Measurements from ENCODE around the gene ENDOU. TPM values are rescaled to one million over a fixed set of nuclear protein-coding genes. Genes with fewer than 3 reads are reported as not detected.
A peak's percentile ranks its signal among the peaks of the same experiment; 100 is the strongest.
"Not testable (repeated sequence)": the region's sequence is repeated elsewhere in the genome, so short reads cannot be mapped to it uniquely, and the experiment has no call there.

The ENDOU gene
- total and polyA plus RNA-seq, 4 experiments from 2014 or later: not detected

DNA sequence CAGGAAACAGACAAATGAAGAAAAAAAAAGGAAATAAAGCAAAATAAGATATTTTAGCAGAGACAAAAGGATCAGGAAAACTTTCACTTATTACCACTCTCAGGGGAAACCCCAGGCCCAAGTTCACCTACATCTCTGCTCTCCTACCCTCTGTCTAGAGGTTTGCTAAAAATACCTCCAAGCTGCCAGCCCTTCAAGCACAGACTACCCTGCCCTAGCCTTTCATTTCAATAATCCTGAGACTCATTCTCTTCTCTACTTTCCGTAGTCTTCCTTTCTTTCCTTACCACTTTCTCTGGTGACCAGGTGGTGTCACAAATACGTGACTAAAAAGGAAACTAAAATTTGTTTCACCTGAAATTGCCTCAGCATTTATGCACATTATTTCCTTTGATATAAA, 53.2 kb downstream of the ENDOU start:
- H3K27me3 Mint-ChIP-seq: no peaks in the 10 kb centered on the region
- H3K9me3 Mint-ChIP-seq: peaks cover 0 to 2% (median 0%) of the 10 kb centered on the region in 8 donors
- H3K9me3 ChIP-seq (ENCODE audit: control insufficient read depth in 1 of 2, low read length in 2 of 2): no peaks in the 10 kb centered on the region
- CTCF ChIA-PET (ENCODE audit: partially characterized antibody): no interaction called here
- no peak overlapping the region for H3K4me3 Mint-ChIP-seq
- H3K4me1 Mint-ChIP-seq: peaks cover 9 to 21% (median 13%) of the 10 kb centered on the region in 4 donors
- intact Hi-C loops (cut with micrococcal nuclease): no loop called here
- H3K27ac ChIP-seq (ENCODE audit: low read depth, low read length): no peak overlapping the region
- peaks cover 56 to 75% of the 10 kb centered on the region in 2 donors for H3K36me3 Mint-ChIP-seq
- no peaks in the 10 kb centered on the region for H3K4me1 ChIP-seq (ENCODE audit: insufficient read depth, low read length)
- peak overlapping the region in 4 of 7 donors; percentile 14 to 54 (median 44) for H3K27ac Mint-ChIP-seq
- DNase-seq: no peak
- peaks cover 10% of the 10 kb centered on the region for H3K36me3 ChIP-seq (ENCODE audit: insufficient read depth, low read length)
- H3K27me3 ChIP-seq (ENCODE audit: insufficient read depth, low read length): no peaks in the 10 kb centered on the region
- POLR2A ChIA-PET (ENCODE audit: partially characterized antibody): no interaction called here
- no peak overlapping the region for H3K4me3 ChIP-seq (ENCODE audit: low read length in 2 of 2)

DNA sequence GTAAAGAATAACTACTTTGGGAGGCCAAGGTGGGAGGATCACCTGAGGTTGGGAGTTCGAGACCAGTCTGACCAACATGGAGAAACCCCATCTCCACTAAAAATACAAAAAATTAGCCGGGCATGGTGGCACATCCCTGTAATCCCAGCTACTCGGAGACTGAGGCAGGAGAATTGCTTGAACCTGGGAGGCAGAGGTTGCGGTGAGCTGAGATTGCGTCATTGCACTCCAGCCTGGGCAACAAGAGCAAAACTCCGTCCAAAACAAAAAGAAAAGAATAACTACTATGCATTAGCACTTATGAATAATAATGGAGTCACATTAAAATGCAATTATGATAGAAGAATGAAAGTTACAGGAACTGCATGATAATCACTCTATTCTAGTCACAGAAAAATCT, 57.4 kb downstream of the ENDOU start:
- H3K9me3 Mint-ChIP-seq; H3K27me3 Mint-ChIP-seq; H3K4me1 Mint-ChIP-seq; CTCF ChIA-PET (ENCODE audit: partially characterized antibody); POLR2A ChIA-PET (ENCODE audit: partially characterized antibody); intact Hi-C loops (cut with micrococcal nuclease); H3K4me3 ChIP-seq (ENCODE audit: low read length in 2 of 2); H3K4me3 Mint-ChIP-seq; H3K9me3 ChIP-seq (ENCODE audit: control insufficient read depth in 1 of 2, low read length in 2 of 2); H3K27me3 ChIP-seq (ENCODE audit: insufficient read depth, low read length); H3K27ac Mint-ChIP-seq; H3K4me1 ChIP-seq (ENCODE audit: insufficient read depth, low read length); H3K27ac ChIP-seq (ENCODE audit: low read depth, low read length); DNase-seq: not testable (repeated sequence)
- H3K36me3 ChIP-seq (ENCODE audit: insufficient read depth, low read length): peaks cover 21% of the 10 kb centered on the region
- H3K36me3 Mint-ChIP-seq: peaks cover 37 to 64% of the 10 kb centered on the region in 2 donors

Other genes starting within 250 kb of the ENDOU start
- 10 to 100 TPM; 40.8 to 41.8 TPM for gene RPAP3, start 19.5 kb downstream of the ENDOU start, total RNA-seq
- gene RPAP3, start 19.5 kb downstream of the ENDOU start, polyA plus RNA-seq: 10 to 100 TPM; 32.1 to 33.3 TPM
- under 1 TPM; 0.15 to 0.39 TPM for gene RAPGEF3, start 33.4 kb upstream of the ENDOU start, total RNA-seq
- under 1 TPM in 1 of 2 donors, not detected in 1; 0.14 TPM for gene RAPGEF3, start 33.4 kb upstream of the ENDOU start, polyA plus RNA-seq
- gene SLC48A1, start 47.7 kb upstream of the ENDOU start, total RNA-seq: 10 to 100 TPM; 12.1 to 12.3 TPM
- 1 to 10 TPM; 8.7 to 9.0 TPM for gene SLC48A1, start 47.7 kb upstream of the ENDOU start, polyA plus RNA-seq
- 100 to 1,000 TPM; 139 to 142 TPM for gene HDAC7, start 94.4 kb upstream of the ENDOU start, total RNA-seq
- 10 to 100 TPM in 1 of 2 donors, 1 to 10 TPM in 1; 7.9 to 26.8 TPM for gene HDAC7, start 94.4 kb upstream of the ENDOU start, polyA plus RNA-seq
- gene VDR, start 179.5 kb upstream of the ENDOU start, total RNA-seq: 1 to 10 TPM; 1.6 to 3.2 TPM
- gene VDR, start 179.5 kb upstream of the ENDOU start, polyA plus RNA-seq: under 1 TPM; 0.37 to 0.45 TPM
- 10 to 100 TPM; 42.5 to 42.7 TPM for gene TMEM106C, start 238.1 kb upstream of the ENDOU start, total RNA-seq
- gene TMEM106C, start 238.1 kb upstream of the ENDOU start, polyA plus RNA-seq: 10 to 100 TPM; 46.6 to 77.4 TPM